Lung (tissue), 12 donors: ENCODE results near the gene SNX17. TPM values are rescaled to one million over a fixed set of nuclear protein-coding genes. Genes with fewer than 3 reads are reported as not detected.

ENCODE experiments used
- ATAC-seq: fragments of 200-7000 bp; cut with Tn5 transposase; one replicate; pipeline ENCODE4 v1.9.1; 2020; ENCODE audit warnings: moderate number of reproducible peaks; ENCODE audit not compliant: insufficient read depth, low FRiP score
- DNase-seq, 3 donors: peaks; one replicate each; pipeline ENCODE4 v3.0.0-alpha.2; 2013 to 2017
- H3K27ac ChIP-seq, 2 donors: one replicate each; pipeline ENCODE4 v1.5.1; 2013; ENCODE audit warnings: mild to moderate bottlenecking in 2 of 2, moderate library complexity in 2 of 2, control low read depth in 1 of 2, inconsistent platforms in 1 of 2, low read depth in 1 of 2, low read length in 1 of 2
- H3K27me3 ChIP-seq, 3 donors: one replicate each; pipeline ENCODE4 v1.5.1; 2013; ENCODE audit warnings: low read length in 2 of 3; ENCODE audit not compliant: control insufficient read depth in 3 of 3, insufficient read depth in 3 of 3
- H3K36me3 ChIP-seq, 4 donors: one replicate each; pipeline ENCODE4 v1.5.1; 2013; ENCODE audit warnings: low read length in 4 of 4, mild to moderate bottlenecking in 1 of 4, moderate library complexity in 1 of 4; ENCODE audit not compliant: control insufficient read depth in 4 of 4, insufficient read depth in 4 of 4
- H3K4me1 ChIP-seq, 5 donors: one replicate each; pipeline ENCODE4 v1.5.1; 2013; ENCODE audit warnings: low read length in 5 of 5, mild to moderate bottlenecking in 2 of 5, moderate library complexity in 1 of 5; ENCODE audit not compliant: control insufficient read depth in 5 of 5, insufficient read depth in 5 of 5
- H3K4me3 ChIP-seq: one replicate; pipeline ENCODE4 v1.5.1; 2013; ENCODE audit warnings: mild to moderate bottlenecking, control low read depth, moderate library complexity
- H3K9ac ChIP-seq, 2 donors: one replicate each; pipeline ENCODE4 v1.5.1; 2013; ENCODE audit warnings: low read length in 2 of 2, control low read depth in 1 of 2; ENCODE audit not compliant: insufficient read depth in 1 of 2
- H3K9me3 ChIP-seq, 4 donors: one replicate each; pipeline ENCODE4 v1.5.1; 2013; ENCODE audit warnings: low read length in 3 of 4, mild to moderate bottlenecking in 1 of 4, moderate library complexity in 1 of 4; ENCODE audit not compliant: control insufficient read depth in 4 of 4, insufficient read depth in 3 of 4
- CTCF ChIP-seq: IDR thresholded peaks from 2 replicates; pipeline ENCODE4 v1.5.1; 2012; ENCODE audit warnings: mild to moderate bottlenecking; ENCODE audit errors: control extremely low read depth, extremely low read depth
- WGBS, 2 donors: extraction: QIAGEN DNeasy Blood & Tissue Kit; methylation state at CpG; one replicate each; pipeline ENCODE4 v1.1.7; 2013; 5-methylcytosine and 5-hydroxymethylcytosine counted together
- polyA plus RNA-seq, 2 donors: library from polyadenylated mRNA; stranded (reverse); fragments of 200-250 nt; gene quantifications; one replicate each; pipeline ENCODE4 v1.2.1, GENCODE V29; 2013
- total RNA-seq, 2 donors: library from RNA; depleted of rRNA in 1 of 2; stranded (reverse); fragments of >200 nt in 1 of 2; gene quantifications; one replicate each; pipeline ENCODE4 v1.2.1, GENCODE V29; 2014 to 2021
- donor health status: control.
- donor health status: control.
- donor health status: Bipolar disorder and iron deficiency.
- donor health status: healthy.
- donor health status: DM: yes; HTN: yes; CAD: no.

The SNX17 gene
- total and polyA plus RNA-seq, 4 donors = 65.8 to 129 (median 95.7) TPM

DNA sequence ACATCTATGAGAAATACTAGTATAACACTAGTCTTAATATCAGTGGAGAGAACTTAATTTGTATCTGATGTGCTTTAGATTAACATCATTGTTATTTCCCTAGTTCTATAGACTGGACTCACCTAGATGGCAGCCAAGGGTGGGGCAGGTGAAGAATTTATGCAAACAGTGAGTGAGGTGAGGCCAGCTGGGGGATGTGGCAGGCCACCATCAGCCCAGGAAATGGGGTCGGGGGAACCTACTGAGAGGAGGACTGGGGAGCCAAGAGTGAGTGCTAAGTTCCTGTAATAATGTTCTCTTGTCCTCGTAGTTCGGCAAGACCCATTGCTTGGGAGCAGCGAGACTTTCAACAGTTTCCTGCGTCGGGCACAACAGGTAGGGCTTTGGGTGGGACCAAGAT lies 2.5 kb downstream of the SNX17 start:
- DNase-seq (no peak), ATAC-seq (no peak)
- H3K9ac ChIP-seq = no peak overlapping the region
- H3K27me3 ChIP-seq = no peaks in the 10 kb centered on the region
- H3K27ac ChIP-seq = no peak overlapping the region
- no peak overlapping the region for H3K4me3 ChIP-seq
- TF ChIP-seq CTCF = no peak
- H3K9me3 ChIP-seq = no peaks in the 10 kb centered on the region
- whole genome bisulfite sequencing, 2 donors = 89 to 91% methylated on average over 6 of the region's 6 CpGs
- peaks cover 2 to 15% (median 8%) of the 10 kb centered on the region in 5 donors for H3K4me1 ChIP-seq
- H3K36me3 ChIP-seq = peaks cover 18 to 50% (median 48%) of the 10 kb centered on the region in 4 donors

DNA sequence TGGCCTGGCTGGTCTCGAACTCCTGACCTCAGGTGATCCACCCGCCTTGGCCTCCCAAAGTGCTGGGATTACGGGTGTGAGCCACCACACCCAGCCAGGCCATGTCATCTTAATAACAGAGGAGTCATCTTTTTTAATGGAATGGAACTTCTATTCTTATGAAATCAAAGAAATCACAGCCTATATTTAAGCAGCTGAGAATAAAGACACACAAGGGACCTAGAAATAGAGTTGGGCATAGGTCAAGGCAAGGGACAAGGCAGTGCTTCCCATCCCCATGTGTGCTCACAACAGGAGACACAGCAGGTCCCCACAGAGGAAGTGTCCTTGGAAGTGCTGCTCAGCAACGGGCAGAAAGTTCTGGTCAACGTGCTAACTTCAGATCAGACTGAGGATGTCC lies 3.2 kb downstream of the SNX17 start:
- 87 to 95% methylated on average over 5 of the region's 5 CpGs for WGBS, 2 donors
- H3K4me1 ChIP-seq = peaks cover 2 to 15% (median 8%) of the 10 kb centered on the region in 5 donors
- ATAC-seq = no peak

GRCh38 chr2:27375513-27376099 lies 5.2 kb downstream of the SNX17 start:
- Histone ChIP-seq H3K4me3 (no peak overlapping the region), H3K27me3 (no peaks in the 10 kb centered on the region), H3K9ac (no peak overlapping the region), H3K27ac (no peak overlapping the region), H3K9me3 (no peaks in the 10 kb centered on the region), H3K36me3 (peaks cover 16 to 55% (median 45%) of the 10 kb centered on the region in 4 donors), H3K4me1 (peaks cover 0 to 21% (median 12%) of the 10 kb centered on the region in 5 donors)
- WGBS, 2 donors = 94 to 95% methylated on average over 19 to 20 of the region's 20 CpGs
- ATAC-seq (no peak), DNase-seq (no peak)
- no peak for TF ChIP-seq CTCF

More for the DNA sequence above, 3.2 kb downstream of the SNX17 start:
- no peak overlapping the region for H3K4me3 ChIP-seq
- no peak for TF ChIP-seq CTCF
- no peak overlapping the region for H3K27ac ChIP-seq
- peaks cover 16 to 52% (median 47%) of the 10 kb centered on the region in 4 donors for H3K36me3 ChIP-seq
- no peaks in the 10 kb centered on the region for H3K9me3 ChIP-seq
- DNase-seq = no peak
- no peak overlapping the region for H3K9ac ChIP-seq
- H3K27me3 ChIP-seq = no peaks in the 10 kb centered on the region
